GM19328 (cell line): Measurements from ENCODE around the gene TADA2B.

Source experiments
- ATAC-seq: cut with Tn5 transposase; IDR thresholded peaks from one replicate; pipeline ENCODE4 v1.9.1; 2021; ENCODE audit warnings: mild to moderate bottlenecking, moderate library complexity; ENCODE audit not compliant: unreplicated experiment

The TADA2B gene

GRCh38 chr4:7037425-7037824 lies 5.7 kb upstream of the TADA2B start:
- no peak for ATAC-seq

- ATAC-seq, result no peak
Measured at GRCh38 chr4:7040765-7041164, 2.4 kb upstream of the TADA2B start.

GRCh38 chr4:7041246-7041645 lies 1.9 kb upstream of the TADA2B start:
- no peak for ATAC-seq

GRCh38 chr4:7041801-7042502 lies 1.2 kb upstream of the TADA2B start:
- no peak for ATAC-seq

- peak; percentile 79 for ATAC-seq
Measured at GRCh38 chr4:7042503-7043283, 479 bp upstream of the TADA2B start.

- no peak for ATAC-seq
Measured at GRCh38 chr4:7044137-7044930, 1.2 kb downstream of the TADA2B start.

- ATAC-seq, result no peak
Measured at GRCh38 chr4:7045553-7045952, 2.4 kb downstream of the TADA2B start.

GRCh38 chr4:7045961-7046921 lies 3.1 kb downstream of the TADA2B start:
- no peak for ATAC-seq

GRCh38 chr4:7046971-7047370 lies 3.8 kb downstream of the TADA2B start:
- ATAC-seq, result no peak

- no peak for ATAC-seq
Measured at GRCh38 chr4:7048642-7049041, 5.5 kb downstream of the TADA2B start.

GRCh38 chr4:7049295-7049694 lies 6.1 kb downstream of the TADA2B start:
- ATAC-seq, result no peak

GRCh38 chr4:7049739-7050138 lies 6.6 kb downstream of the TADA2B start:
- no peak for ATAC-seq

- ATAC-seq, result no peak
Measured at GRCh38 chr4:7050481-7051143, 7.4 kb downstream of the TADA2B start.

- no peak for ATAC-seq
Measured at GRCh38 chr4:7051144-7051495, 7.9 kb downstream of the TADA2B start.

GRCh38 chr4:7051905-7052304 lies 8.7 kb downstream of the TADA2B start:
- ATAC-seq, result no peak

- no peak for ATAC-seq
Measured at GRCh38 chr4:7052313-7052712, 9.1 kb downstream of the TADA2B start.

GRCh38 chr4:7052923-7053715 lies 9.9 kb downstream of the TADA2B start:
- no peak for ATAC-seq

GRCh38 chr4:7054106-7054880 lies 11.1 kb downstream of the TADA2B start:
- ATAC-seq, result no peak
